ENCODE results near the gene PACSIN3.
A peak's percentile ranks its signal among the peaks of the same experiment; 100 is the strongest.
"Not testable (repeated sequence)": the region's sequence is repeated elsewhere in the genome, so short reads cannot be mapped to it uniquely, and the experiment has no call there.

Gene PACSIN3

DNA sequence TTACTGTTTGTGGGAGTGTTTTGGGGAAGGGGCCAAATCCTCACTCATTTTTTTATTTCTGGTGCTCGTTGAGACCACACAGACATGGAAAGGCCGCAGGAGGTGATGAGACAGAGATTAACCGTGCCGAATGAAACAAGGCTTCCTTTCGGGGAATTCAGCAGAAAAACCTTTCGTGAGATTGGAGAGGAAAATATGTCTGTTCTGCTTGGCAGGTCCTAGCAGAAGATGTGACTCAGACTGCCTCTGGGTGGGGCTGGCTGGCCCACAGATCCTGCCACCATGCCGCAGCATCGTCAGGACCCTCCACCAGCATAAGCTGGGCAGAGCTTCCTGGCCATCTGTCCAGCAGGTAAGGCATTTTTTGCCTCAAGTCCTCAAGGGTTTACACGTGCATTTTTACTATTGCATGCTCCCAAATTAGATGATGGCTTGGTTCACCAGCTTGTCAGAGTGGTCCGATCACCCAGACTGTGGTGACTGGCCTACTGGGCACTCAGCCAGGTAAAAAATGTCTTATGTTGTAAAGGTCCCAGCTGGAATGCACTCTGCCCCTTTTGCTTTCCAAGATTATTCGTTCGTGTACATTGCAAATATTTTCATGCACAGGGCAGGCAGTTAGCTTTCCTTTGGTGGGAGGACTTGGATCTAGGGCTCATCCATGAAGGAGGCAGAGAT is 30.0 kb upstream of the PACSIN3 start:
- DNase-seq, result peak in 1 of 3 donors; percentile 25
- Histone ChIP-seq H3K4me1 (ENCODE audit: control insufficient read depth, insufficient read depth, low read length, poor library complexity, severe bottlenecking) (peaks cover 17% of the 10 kb centered on the region), H3K4me3 (ENCODE audit: insufficient read depth, low read depth, low read length, poor library complexity, severe bottlenecking) (peak overlapping the region; percentile 61), H3K9me3 (ENCODE audit: control insufficient read depth, low read length) (no peaks in the 10 kb centered on the region), H3K27me3 (replicated peaks; ENCODE audit: control insufficient read depth, insufficient read depth, low read length, poor library complexity, severe bottlenecking) (no peaks in the 10 kb centered on the region), H3K27ac (ENCODE audit: insufficient read depth, low read length, poor library complexity, severe bottlenecking) (peak overlapping the region; percentile 83), H3K36me3 (ENCODE audit: control insufficient read depth, insufficient read depth, low read length) (peaks cover 11% of the 10 kb centered on the region)

- Histone ChIP-seq H3K27ac (ENCODE audit: insufficient read depth, low read length, poor library complexity, severe bottlenecking) (peak overlapping the region; percentile 83), H3K4me1 (ENCODE audit: control insufficient read depth, insufficient read depth, low read length, poor library complexity, severe bottlenecking) (peaks cover 17% of the 10 kb centered on the region)
These were observed 29.2 kb upstream of the PACSIN3 start for GRCh38 chr11:47215366-47215910.

GRCh38 chr11:47213950-47214565 is 27.8 kb upstream of the PACSIN3 start:
- Histone ChIP-seq H3K36me3 (ENCODE audit: control insufficient read depth, insufficient read depth, low read length) (no peaks in the 10 kb centered on the region), H3K27ac (ENCODE audit: insufficient read depth, low read length, poor library complexity, severe bottlenecking) (peak overlapping the region; percentile 83), H3K27me3 (replicated peaks; ENCODE audit: control insufficient read depth, insufficient read depth, low read length, poor library complexity, severe bottlenecking) (no peaks in the 10 kb centered on the region), H3K9me3 (ENCODE audit: control insufficient read depth, low read length) (no peaks in the 10 kb centered on the region), H3K4me3 (ENCODE audit: insufficient read depth, low read depth, low read length, poor library complexity, severe bottlenecking) (peak overlapping the region; percentile 61), H3K4me1 (ENCODE audit: control insufficient read depth, insufficient read depth, low read length, poor library complexity, severe bottlenecking) (peaks cover 17% of the 10 kb centered on the region)
- peak; percentile 71 to 80 (median 73) for DNase-seq

More at GRCh38 chr11:47215366-47215910, 29.2 kb upstream of the PACSIN3 start:
- no peaks in the 10 kb centered on the region for H3K27me3 ChIP-seq (replicated peaks; ENCODE audit: control insufficient read depth, insufficient read depth, low read length, poor library complexity, severe bottlenecking)
- DNase-seq, result no peak
- H3K9me3 ChIP-seq (ENCODE audit: control insufficient read depth, low read length), result no peaks in the 10 kb centered on the region
- peak overlapping the region; percentile 61 for H3K4me3 ChIP-seq (ENCODE audit: insufficient read depth, low read depth, low read length, poor library complexity, severe bottlenecking)
- H3K36me3 ChIP-seq (ENCODE audit: control insufficient read depth, insufficient read depth, low read length), result peaks cover 10% of the 10 kb centered on the region

GRCh38 chr11:47212938-47213337 is 26.7 kb upstream of the PACSIN3 start:
- Histone ChIP-seq H3K36me3 (ENCODE audit: control insufficient read depth, insufficient read depth, low read length) (no peaks in the 10 kb centered on the region), H3K27ac (ENCODE audit: insufficient read depth, low read length, poor library complexity, severe bottlenecking) (no peak overlapping the region), H3K27me3 (replicated peaks; ENCODE audit: control insufficient read depth, insufficient read depth, low read length, poor library complexity, severe bottlenecking) (no peaks in the 10 kb centered on the region), H3K4me1 (ENCODE audit: control insufficient read depth, insufficient read depth, low read length, poor library complexity, severe bottlenecking) (peaks cover 17% of the 10 kb centered on the region), H3K4me3 (ENCODE audit: insufficient read depth, low read depth, low read length, poor library complexity, severe bottlenecking) (no peak overlapping the region), H3K9me3 (ENCODE audit: control insufficient read depth, low read length) (no peaks in the 10 kb centered on the region)
- no peak for DNase-seq

- Histone ChIP-seq H3K27ac (ENCODE audit: insufficient read depth, low read length, poor library complexity, severe bottlenecking) (no peak overlapping the region), H3K36me3 (ENCODE audit: control insufficient read depth, insufficient read depth, low read length) (no peaks in the 10 kb centered on the region), H3K4me1 (ENCODE audit: control insufficient read depth, insufficient read depth, low read length, poor library complexity, severe bottlenecking) (no peaks in the 10 kb centered on the region), H3K9me3 (ENCODE audit: control insufficient read depth, low read length) (no peaks in the 10 kb centered on the region), H3K27me3 (replicated peaks; ENCODE audit: control insufficient read depth, insufficient read depth, low read length, poor library complexity, severe bottlenecking) (no peaks in the 10 kb centered on the region), H3K4me3 (ENCODE audit: insufficient read depth, low read depth, low read length, poor library complexity, severe bottlenecking) (no peak overlapping the region)
- DNase-seq, result no peak
These were observed 22.4 kb upstream of the PACSIN3 start for GRCh38 chr11:47208628-47209027.

DNA sequence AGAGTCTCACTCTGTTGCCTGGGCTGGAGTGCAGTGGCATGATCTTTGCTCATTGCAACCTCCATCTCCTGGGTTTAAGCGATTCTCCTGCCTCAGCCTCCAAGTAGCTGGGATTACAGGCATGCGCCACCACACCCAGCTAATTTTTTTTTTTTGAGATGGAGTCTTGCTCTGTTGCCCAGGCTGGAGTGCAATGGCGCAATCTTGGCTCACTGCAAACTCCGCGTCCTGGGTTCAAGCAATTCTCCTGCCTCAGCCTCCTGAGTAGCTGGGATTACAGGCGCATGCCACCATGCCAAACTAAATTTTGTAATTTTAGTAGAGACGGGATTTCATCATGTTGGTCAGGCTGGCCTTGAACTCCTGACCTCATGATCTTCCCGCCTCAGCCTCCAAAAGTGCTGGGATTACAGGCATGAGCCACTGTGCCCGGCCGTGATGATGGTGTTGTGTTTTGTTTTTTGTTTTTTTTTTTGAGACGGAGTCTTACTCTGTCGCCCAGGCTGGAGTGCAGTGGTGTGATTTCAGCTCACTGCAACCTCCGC is 21.8 kb upstream of the PACSIN3 start:
- not testable (repeated sequence) for H3K36me3 ChIP-seq (ENCODE audit: control insufficient read depth, insufficient read depth, low read length); DNase-seq; H3K27ac ChIP-seq (ENCODE audit: insufficient read depth, low read length, poor library complexity, severe bottlenecking); H3K4me1 ChIP-seq (ENCODE audit: control insufficient read depth, insufficient read depth, low read length, poor library complexity, severe bottlenecking); H3K4me3 ChIP-seq (ENCODE audit: insufficient read depth, low read depth, low read length, poor library complexity, severe bottlenecking); H3K9me3 ChIP-seq (ENCODE audit: control insufficient read depth, low read length); H3K27me3 ChIP-seq (replicated peaks; ENCODE audit: control insufficient read depth, insufficient read depth, low read length, poor library complexity, severe bottlenecking)

DNA sequence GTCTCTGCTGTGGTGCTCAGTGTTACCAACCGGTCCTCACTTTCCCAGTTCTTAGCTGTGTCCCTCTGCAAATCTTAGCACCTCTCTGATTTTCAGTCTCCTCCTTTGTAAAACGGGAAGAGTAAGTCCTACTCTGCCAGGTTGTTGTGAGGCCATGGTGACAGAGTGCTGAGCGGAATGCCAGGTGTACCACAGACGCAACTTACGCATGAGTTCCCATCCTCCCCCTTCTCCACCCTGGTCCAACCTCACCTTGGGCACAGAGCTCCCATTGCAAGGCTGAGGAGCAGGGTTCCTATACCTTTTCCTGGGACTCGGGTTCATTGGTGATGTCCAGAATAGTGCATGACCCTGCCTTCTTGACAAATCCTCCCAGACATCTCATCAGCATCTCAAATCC is 21.2 kb upstream of the PACSIN3 start:
- no peaks in the 10 kb centered on the region for H3K36me3 ChIP-seq (ENCODE audit: control insufficient read depth, insufficient read depth, low read length)
- no peaks in the 10 kb centered on the region for H3K4me1 ChIP-seq (ENCODE audit: control insufficient read depth, insufficient read depth, low read length, poor library complexity, severe bottlenecking)
- no peak for DNase-seq
- no peak overlapping the region for H3K4me3 ChIP-seq (ENCODE audit: insufficient read depth, low read depth, low read length, poor library complexity, severe bottlenecking)
- H3K27me3 ChIP-seq (replicated peaks; ENCODE audit: control insufficient read depth, insufficient read depth, low read length, poor library complexity, severe bottlenecking), result no peaks in the 10 kb centered on the region
- H3K27ac ChIP-seq (ENCODE audit: insufficient read depth, low read length, poor library complexity, severe bottlenecking), result no peak overlapping the region
- H3K9me3 ChIP-seq (ENCODE audit: control insufficient read depth, low read length), result no peaks in the 10 kb centered on the region

DNA sequence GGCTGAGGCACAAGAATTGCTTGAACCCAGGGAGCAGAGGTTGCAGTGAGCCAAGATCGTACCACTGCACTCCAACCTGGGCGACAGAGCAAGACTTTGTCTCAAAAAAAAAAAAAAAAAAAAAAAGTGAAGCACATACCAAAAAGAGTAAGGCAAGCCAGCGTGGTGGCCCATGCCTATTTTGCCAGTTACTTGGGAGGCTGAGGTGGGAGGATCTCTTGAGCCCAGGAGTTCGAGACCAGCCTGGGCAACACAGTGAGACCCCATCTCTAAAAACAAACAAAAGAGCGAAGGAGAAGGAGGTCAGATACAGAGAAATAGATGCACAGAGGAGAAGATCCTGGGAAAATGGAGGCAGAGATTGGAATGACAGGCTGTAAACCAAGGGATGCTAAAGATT is 20.3 kb upstream of the PACSIN3 start:
- not testable (repeated sequence) for H3K27ac ChIP-seq (ENCODE audit: insufficient read depth, low read length, poor library complexity, severe bottlenecking); H3K4me1 ChIP-seq (ENCODE audit: control insufficient read depth, insufficient read depth, low read length, poor library complexity, severe bottlenecking); H3K4me3 ChIP-seq (ENCODE audit: insufficient read depth, low read depth, low read length, poor library complexity, severe bottlenecking); H3K27me3 ChIP-seq (replicated peaks; ENCODE audit: control insufficient read depth, insufficient read depth, low read length, poor library complexity, severe bottlenecking); H3K36me3 ChIP-seq (ENCODE audit: control insufficient read depth, insufficient read depth, low read length); DNase-seq; H3K9me3 ChIP-seq (ENCODE audit: control insufficient read depth, low read length)

GRCh38 chr11:47204637-47204989 is 18.4 kb upstream of the PACSIN3 start:
- no peaks in the 10 kb centered on the region for H3K9me3 ChIP-seq (ENCODE audit: control insufficient read depth, low read length)
- no peak for DNase-seq
- H3K27ac ChIP-seq (ENCODE audit: insufficient read depth, low read length, poor library complexity, severe bottlenecking), result no peak overlapping the region
- H3K4me1 ChIP-seq (ENCODE audit: control insufficient read depth, insufficient read depth, low read length, poor library complexity, severe bottlenecking), result no peaks in the 10 kb centered on the region
- H3K36me3 ChIP-seq (ENCODE audit: control insufficient read depth, insufficient read depth, low read length), result no peaks in the 10 kb centered on the region
- H3K27me3 ChIP-seq (replicated peaks; ENCODE audit: control insufficient read depth, insufficient read depth, low read length, poor library complexity, severe bottlenecking), result no peaks in the 10 kb centered on the region
- H3K4me3 ChIP-seq (ENCODE audit: insufficient read depth, low read depth, low read length, poor library complexity, severe bottlenecking), result no peak overlapping the region

DNA sequence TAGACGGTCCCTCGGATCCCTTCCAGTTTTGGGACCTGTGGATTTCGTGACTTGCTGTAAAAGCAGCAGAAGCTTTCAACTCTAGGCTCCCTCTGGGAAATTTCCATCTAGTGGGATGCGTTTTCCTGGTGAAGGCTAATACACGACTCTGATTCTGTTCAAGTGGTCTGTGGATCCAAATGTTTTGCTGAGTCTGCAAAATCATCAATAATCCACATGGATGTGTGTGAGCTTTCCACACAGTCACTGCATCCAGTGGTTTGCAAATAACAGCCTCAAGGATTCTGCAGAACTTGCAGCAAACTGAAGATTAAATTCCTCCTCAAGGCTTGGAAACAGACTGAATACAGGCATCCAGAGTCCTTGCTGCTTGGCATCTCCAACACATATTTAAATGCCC is 16.3 kb upstream of the PACSIN3 start:
- no peak overlapping the region for H3K4me3 ChIP-seq (ENCODE audit: insufficient read depth, low read depth, low read length, poor library complexity, severe bottlenecking)
- H3K27me3 ChIP-seq (replicated peaks; ENCODE audit: control insufficient read depth, insufficient read depth, low read length, poor library complexity, severe bottlenecking), result no peaks in the 10 kb centered on the region
- H3K9me3 ChIP-seq (ENCODE audit: control insufficient read depth, low read length), result no peaks in the 10 kb centered on the region
- H3K36me3 ChIP-seq (ENCODE audit: control insufficient read depth, insufficient read depth, low read length), result no peaks in the 10 kb centered on the region
- no peaks in the 10 kb centered on the region for H3K4me1 ChIP-seq (ENCODE audit: control insufficient read depth, insufficient read depth, low read length, poor library complexity, severe bottlenecking)
- H3K27ac ChIP-seq (ENCODE audit: insufficient read depth, low read length, poor library complexity, severe bottlenecking), result no peak overlapping the region
- DNase-seq, result no peak

All from effector memory CD4-positive, alpha-beta T cell (primary cell).